HG02610 (cell line): ENCODE results near the gene ZBTB7A.
A peak's percentile ranks its signal among the peaks of the same experiment; 100 is the strongest.

Experiments used
- ATAC-seq: cut with Tn5 transposase; IDR thresholded peaks from one replicate; pipeline ENCODE4 v1.9.1; 2021; ENCODE audit warnings: mild to moderate bottlenecking, moderate library complexity; ENCODE audit not compliant: unreplicated experiment

Gene ZBTB7A

DNA sequence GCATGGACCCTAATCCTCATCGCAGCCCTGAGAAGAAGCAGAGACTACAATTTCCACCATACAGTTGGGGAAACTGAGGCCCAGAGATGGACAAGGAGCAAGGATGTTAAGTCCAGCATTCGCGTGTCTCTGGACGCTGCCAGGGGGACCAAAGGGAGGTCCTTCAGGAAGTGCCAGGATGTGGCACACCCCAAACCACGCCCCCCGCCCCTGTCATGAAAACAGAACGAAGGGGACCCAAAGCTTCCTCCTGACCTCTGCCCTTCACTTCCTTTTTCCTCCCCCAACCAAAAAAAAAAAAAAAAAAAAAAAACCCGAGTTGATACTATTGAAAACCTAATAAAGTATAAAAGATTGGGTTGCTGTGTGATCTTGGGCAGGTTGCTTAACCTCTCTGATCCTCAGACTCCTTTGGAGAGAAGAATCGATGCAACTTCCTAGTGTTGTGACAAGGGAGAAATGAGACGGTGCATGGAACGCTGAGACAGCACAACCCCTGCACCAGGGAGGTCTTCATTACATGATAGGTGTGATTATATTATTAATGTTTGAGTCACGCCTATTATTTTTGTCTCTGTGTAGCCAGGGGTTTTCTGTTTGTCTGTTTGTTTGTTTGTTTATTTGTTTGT, 2.7 kb upstream of the ZBTB7A start:
- no peak for ATAC-seq

DNA sequence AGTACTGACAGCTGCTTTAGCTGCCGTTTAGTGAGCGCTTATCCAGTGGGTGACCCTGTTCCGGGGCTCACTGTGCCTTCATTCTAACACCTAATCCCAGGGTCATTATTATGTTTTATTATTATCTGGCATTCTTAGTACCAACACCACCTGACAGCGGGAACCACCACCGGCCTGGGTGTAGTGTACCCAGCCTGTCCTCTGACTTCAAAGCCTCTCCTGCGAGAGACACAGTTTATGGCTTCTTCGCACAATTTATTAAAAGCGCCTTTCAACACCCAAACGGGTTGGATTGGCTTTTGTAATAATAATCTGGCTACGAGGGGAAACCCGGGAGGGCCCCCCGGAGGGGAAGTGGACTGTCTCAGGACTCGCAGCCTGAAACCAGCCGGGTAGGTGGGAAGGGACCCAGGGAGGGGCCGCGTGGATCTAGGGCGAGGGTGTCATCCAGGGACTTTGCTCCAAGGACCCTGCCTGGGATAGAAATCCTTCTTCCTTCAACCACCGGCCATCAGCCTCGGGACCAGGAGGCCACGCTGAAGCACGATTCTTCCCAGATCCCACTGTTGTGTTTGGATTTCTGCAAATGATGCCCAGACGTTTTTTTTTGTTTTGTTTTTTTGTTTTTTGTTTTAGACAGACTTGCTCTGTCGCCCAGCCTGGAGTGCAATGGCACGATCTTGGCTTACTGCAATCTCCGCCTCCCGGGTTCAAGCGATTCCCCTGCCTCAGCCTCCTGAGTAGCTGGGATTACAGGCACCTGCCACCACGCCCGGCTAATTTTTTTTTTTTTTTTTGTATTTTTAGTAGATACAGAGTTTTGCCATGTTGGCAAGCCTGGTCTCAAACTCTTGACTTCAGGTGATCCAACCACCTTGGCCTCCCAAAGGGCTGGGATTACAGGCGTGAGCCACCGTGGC, 1.6 kb upstream of the ZBTB7A start:
- no peak for ATAC-seq

DNA sequence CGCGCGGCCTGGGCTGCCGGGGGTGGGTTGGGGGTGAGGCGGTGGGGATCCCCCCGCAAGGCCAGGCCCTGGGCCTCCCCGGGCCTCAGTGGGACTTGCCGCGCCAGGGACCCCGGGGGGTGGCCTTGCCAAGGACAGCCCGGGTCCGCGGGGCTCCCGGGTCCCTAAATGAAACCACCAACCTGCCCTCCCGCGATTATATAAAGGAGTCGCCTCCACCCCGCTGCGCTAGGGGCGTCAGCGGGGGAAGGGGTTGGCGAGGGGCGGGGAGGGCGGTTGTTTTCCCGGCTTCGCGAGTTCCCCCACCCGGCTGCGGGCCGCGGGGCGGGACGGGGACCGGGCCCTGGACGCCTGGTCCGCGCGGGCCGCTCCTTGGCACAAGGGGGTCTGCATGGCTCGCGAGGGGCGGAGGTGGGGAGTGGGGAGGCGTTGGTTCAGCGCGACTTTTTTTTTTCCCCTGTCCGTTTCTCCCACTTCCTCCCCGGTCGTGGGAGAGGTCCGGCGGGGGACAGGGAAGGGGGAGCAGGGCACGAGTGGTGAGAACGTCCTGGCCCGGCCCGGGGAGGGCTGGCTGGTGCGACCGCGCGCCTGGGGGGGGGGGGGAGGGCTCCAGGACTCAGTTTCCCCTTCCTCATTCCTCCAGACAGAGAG, 822 bp upstream of the ZBTB7A start:
- no peak for ATAC-seq

DNA sequence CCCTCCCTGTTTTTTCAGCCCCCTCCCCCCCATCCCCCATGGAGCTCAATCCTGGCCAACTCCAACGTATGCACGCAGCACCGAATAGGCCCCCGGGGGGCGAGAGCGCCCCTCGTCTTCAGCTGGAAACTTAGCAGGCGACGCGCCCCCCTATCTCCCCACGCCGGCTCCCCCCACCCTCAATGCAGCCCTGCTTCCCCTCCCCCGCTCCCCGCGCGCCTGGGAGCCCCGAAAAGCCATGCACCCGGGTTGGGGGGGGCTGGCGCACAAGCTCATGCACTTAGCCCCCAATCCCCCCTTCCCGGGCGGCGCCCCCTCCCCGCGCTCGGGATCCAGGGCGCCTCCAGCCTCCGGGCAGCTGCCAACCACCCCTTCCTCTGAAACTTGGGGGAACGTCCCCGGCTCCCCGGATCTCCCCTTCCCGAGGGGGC, 508 bp downstream of the ZBTB7A start:
- no peak for ATAC-seq

GRCh38 chr19:4065430-4066175, 1.1 kb downstream of the ZBTB7A start:
- peak; percentile 76 for ATAC-seq

DNA sequence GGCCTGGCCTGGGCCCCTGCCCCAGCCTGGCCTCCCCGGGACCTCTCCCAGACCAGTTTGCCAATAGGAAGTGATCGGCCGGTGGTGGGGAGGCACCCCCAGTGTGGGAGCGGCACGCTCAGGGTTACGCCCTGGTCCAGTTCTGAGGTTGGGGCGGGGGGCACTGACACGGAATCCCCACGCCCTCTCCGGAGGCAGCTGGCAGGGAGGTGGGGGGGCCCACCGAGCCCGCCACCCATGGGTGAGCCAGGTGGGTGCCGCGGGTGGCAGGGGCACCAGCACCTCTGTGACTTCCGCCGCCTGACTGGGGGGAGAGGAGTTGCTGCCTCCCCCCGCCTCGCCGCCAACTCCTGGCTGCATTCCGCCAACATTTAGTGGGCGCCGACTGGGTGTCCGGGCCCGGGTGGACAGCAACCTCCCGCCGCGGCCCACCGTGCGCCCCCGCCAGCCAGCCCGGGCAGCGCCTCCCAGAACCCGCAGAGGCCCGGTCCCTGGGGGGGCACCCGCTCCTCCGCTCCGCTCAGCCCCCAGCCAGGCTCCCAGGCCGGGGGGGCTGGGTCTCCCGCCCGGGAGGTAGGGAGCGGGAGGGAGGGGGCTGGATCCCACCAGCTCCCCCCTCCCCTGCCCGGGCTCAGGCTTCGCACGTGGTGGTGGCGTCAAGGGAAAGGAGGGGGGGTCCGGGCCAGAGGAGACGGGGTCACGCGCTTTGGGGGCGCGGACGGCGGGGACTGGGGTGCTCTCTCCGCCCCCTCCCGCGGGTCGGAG, 2.0 kb downstream of the ZBTB7A start:
- ATAC-seq: no peak

- no peak for ATAC-seq
Measured at GRCh38 chr19:4064149-4064495, 2.6 kb downstream of the ZBTB7A start.

- no peak for ATAC-seq
Measured at GRCh38 chr19:4063369-4064148, 3.1 kb downstream of the ZBTB7A start.

DNA sequence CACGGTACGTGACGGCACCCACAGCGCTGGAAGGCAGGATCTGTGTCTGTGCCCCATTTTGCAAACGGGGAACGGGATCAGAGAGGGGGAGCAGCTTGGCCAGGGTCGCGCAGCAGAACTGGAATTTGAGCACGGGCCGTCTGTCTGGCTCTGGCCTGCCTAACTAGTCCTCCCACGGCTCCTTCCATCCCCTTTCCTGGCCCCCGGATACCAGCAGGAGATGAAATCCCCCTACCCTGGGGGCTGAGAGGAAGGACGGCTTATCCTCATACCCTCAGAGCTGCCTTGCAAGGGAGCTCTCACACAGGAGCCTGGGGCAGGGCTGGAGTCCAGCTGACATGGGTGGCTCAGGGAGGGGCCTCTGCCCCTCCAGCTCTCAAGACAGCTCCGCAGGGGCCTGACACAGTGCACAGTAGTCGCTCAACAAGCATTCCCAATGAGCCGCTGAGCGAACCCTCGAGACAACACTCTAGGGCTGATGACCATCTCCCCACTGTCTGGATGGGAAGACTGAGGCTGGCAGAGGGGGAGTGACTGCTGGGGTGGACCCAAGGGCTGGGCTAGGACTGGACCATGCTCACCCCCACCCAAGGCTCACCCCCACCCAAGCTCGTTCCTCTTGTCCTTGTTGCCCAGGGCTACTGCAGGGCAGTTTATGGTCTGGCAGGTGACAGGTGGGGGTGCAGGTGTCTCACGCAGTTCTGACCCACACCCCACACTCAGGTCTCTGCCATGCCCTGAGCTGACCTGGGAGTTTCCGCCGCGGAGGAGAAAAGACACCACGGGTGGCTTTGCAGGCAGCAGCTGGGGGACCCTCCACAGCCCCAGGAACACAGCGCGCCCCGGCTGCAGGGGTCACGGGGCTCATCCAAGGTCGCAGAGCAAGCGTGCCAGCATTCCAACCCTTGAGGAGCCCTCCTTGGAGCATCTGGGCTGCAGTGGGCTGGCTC, 4.0 kb downstream of the ZBTB7A start:
- ATAC-seq: no peak

GRCh38 chr19:4061683-4062418, 4.8 kb downstream of the ZBTB7A start:
- no peak for ATAC-seq

GRCh38 chr19:4061178-4061682, 5.5 kb downstream of the ZBTB7A start:
- no peak for ATAC-seq

DNA sequence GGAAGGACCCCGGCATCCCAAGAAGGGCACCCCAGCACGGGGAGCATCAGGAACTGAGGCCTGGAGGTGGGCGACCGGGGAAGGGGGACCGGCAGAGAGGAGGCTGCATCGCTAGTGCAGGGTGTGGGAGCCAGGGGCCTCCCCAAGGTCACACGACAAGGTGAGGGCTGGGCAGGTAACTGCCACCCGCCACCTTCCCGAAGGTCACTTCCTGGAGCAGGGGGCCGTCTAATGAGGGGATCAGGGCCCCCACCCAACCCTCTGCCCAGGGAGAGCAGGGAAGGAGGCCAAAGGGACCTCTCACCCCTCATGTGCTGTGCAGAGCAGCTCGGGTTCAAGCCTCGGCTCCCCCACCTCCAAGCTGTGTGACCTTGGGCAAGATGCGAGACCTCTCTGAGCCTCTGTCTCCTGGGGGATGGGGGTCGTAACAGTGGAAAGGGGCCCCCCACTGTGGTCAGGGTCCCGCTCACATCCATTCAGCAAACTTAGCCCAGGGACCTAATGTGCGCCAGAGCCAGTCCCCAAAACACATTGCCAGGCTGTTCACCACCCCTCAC, 6.0 kb downstream of the ZBTB7A start:
- ATAC-seq: no peak

- no peak for ATAC-seq
Measured at GRCh38 chr19:4059891-4060620, 6.6 kb downstream of the ZBTB7A start.

DNA sequence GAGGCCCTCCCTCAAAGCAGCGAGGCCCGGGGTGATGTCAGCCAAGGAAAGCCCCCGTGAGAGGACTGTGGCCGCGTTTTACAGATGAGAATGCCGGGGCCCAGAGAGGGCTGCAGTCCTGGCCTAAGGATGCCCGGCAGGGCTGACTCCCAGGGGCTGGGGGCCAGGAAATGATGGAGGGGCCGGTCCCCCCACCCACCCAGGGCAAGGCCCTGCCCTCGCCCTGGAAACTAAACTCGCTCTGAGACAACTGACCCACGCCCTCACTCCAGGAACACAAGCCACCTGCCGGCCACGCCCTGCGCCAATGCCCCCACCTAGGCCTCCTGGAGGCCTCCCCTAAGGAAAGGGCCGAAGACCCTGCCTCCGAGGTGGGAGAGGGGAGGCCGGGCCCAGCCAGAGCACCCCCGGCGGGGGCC, 7.2 kb downstream of the ZBTB7A start:
- ATAC-seq: no peak

GRCh38 chr19:4058693-4059452, 7.8 kb downstream of the ZBTB7A start:
- ATAC-seq: no peak
